ENCODE measurements around the gene PRKCH. TPM values are rescaled to one million over a fixed set of nuclear protein-coding genes. Genes with fewer than 3 reads are reported as not detected.

Gene PRKCH
- total and polyA plus RNA-seq, 2 experiments from 2014 or later, result 2.4 to 3.5 TPM

DNA sequence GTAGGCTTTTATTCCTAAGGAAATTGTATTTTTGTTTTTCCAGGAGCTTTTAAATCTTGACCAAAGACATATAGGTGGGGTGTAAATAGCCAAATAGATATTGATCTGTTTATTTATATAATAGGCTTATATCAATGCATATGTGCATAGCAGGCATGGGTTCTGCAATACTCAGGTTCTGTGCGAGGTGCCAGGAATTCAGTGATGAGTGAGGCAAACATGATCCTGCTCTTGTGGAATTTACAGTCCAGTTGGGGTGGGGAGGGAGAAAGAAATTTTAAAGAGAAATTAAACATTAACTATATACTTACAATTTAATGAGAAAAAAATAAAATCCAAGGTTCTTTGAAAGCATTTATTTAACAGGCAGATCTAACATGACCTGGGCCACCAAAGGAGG lies 213.7 kb downstream of the PRKCH start:
- H3K27me3 ChIP-seq (replicated peaks; ENCODE audit: insufficient read depth), result no peaks in the 10 kb centered on the region
- peaks cover 67% of the 10 kb centered on the region for H3F3A ChIP-seq (ENCODE audit: insufficient read depth)
- H3K9me2 ChIP-seq (ENCODE audit: insufficient read depth), result no peaks in the 10 kb centered on the region
- H3K4me1 ChIP-seq (ENCODE audit: insufficient read depth), result peaks cover 78% of the 10 kb centered on the region
- H3K9me3 ChIP-seq (ENCODE audit: low read depth), result no peaks in the 10 kb centered on the region
- peak overlapping the region; percentile 31 for H3K4me2 ChIP-seq (ENCODE audit: unreplicated experiment)
- H3K9ac ChIP-seq, result no peak overlapping the region
- H2AFZ ChIP-seq, result no peak overlapping the region
- no peaks in the 10 kb centered on the region for H4K20me1 ChIP-seq (ENCODE audit: insufficient read depth)
- H3K27ac ChIP-seq, result peak overlapping the region; percentile 20; the same call in 1 of the 2 replicates
- TF ChIP-seq EZH2 (IDR thresholded peaks at IDR 0.05; ENCODE audit: insufficient read depth, poor library complexity, severe bottlenecking) (no peak), EZH2phosphoT487 (IDR thresholded peaks at IDR 0.05; ENCODE audit: insufficient read depth, low read depth) (0 out of 2 replicates have a peak, but pooled peaks have one; percentile 34)
- peak; percentile 83 for DNase-seq
- H3K79me2 ChIP-seq (ENCODE audit: insufficient read depth), result peaks cover 15% of the 10 kb centered on the region; the same call in 1 of the 2 replicates
- H3K36me3 ChIP-seq (ENCODE audit: low read depth), result no peaks in the 10 kb centered on the region
- in situ Hi-C loops (cut with MboI), result no loop called here
- H3K4me3 ChIP-seq, result no peak overlapping the region
- WGBS, 2 experiments (ENCODE audit: low coverage in 1 of 2, low lambda C conversion rate in 2 of 2, missing lambda C conversion rate in 2 of 2), result 9 to 12% methylated on average over 1 of the region's 1 CpG

GRCh38 chr14:61535458-61535857 lies 214.1 kb downstream of the PRKCH start:
- Histone ChIP-seq H3K9ac (no peak overlapping the region), H3K4me1 (ENCODE audit: insufficient read depth) (peaks cover 78% of the 10 kb centered on the region), H3K27me3 (replicated peaks; ENCODE audit: insufficient read depth) (no peaks in the 10 kb centered on the region), H3K9me3 (ENCODE audit: low read depth) (no peaks in the 10 kb centered on the region), H2AFZ (no peak overlapping the region), H3K4me2 (ENCODE audit: unreplicated experiment) (peak overlapping the region; percentile 31), H3K27ac (peak overlapping the region; percentile 20; the same call in 1 of the 2 replicates), H3K4me3 (no peak overlapping the region), H3K9me2 (ENCODE audit: insufficient read depth) (no peaks in the 10 kb centered on the region), H3K36me3 (ENCODE audit: low read depth) (no peaks in the 10 kb centered on the region), H4K20me1 (ENCODE audit: insufficient read depth) (no peaks in the 10 kb centered on the region), H3F3A (ENCODE audit: insufficient read depth) (peaks cover 67% of the 10 kb centered on the region), H3K79me2 (ENCODE audit: insufficient read depth) (peaks cover 15% of the 10 kb centered on the region; the same call in 1 of the 2 replicates)
- in situ Hi-C loops (cut with MboI), result no loop called here
- 97 to 100% methylated on average over 4 of the region's 4 CpGs for WGBS, 2 experiments (ENCODE audit: low coverage in 1 of 2, low lambda C conversion rate in 2 of 2, missing lambda C conversion rate in 2 of 2)
- no peak for DNase-seq
- TF ChIP-seq EZH2phosphoT487 (IDR thresholded peaks at IDR 0.05; ENCODE audit: insufficient read depth, low read depth) (no peak), EZH2 (IDR thresholded peaks at IDR 0.05; ENCODE audit: insufficient read depth, poor library complexity, severe bottlenecking) (no peak)

- no peaks in the 10 kb centered on the region for H3K9me2 ChIP-seq (ENCODE audit: insufficient read depth)
- no peaks in the 10 kb centered on the region for H3K9me3 ChIP-seq (ENCODE audit: low read depth)
- no peaks in the 10 kb centered on the region for H4K20me1 ChIP-seq (ENCODE audit: insufficient read depth)
- WGBS, 2 experiments (ENCODE audit: low coverage in 1 of 2, low lambda C conversion rate in 2 of 2, missing lambda C conversion rate in 2 of 2), result 70 to 71% methylated on average over 12 of the region's 12 CpGs
- H3K27me3 ChIP-seq (replicated peaks; ENCODE audit: insufficient read depth), result no peaks in the 10 kb centered on the region
- H3K4me3 ChIP-seq, result peak overlapping the region; percentile 22
- peak; percentile 43 for DNase-seq
- TF ChIP-seq EZH2phosphoT487 (IDR thresholded peaks at IDR 0.05; ENCODE audit: insufficient read depth, low read depth) (no peak), EZH2 (IDR thresholded peaks at IDR 0.05; ENCODE audit: insufficient read depth, poor library complexity, severe bottlenecking) (no peak)
- peak overlapping the region; percentile 47 for H3K4me2 ChIP-seq (ENCODE audit: unreplicated experiment)
- in situ Hi-C loops (cut with MboI), result no loop called here
- H3F3A ChIP-seq (ENCODE audit: insufficient read depth), result peaks cover 53% of the 10 kb centered on the region
- H3K4me1 ChIP-seq (ENCODE audit: insufficient read depth), result peaks cover 66% of the 10 kb centered on the region
- H3K9ac ChIP-seq, result peak overlapping the region; percentile 57
- no peaks in the 10 kb centered on the region for H3K36me3 ChIP-seq (ENCODE audit: low read depth)
- no peak overlapping the region for H2AFZ ChIP-seq
- peaks cover 15% of the 10 kb centered on the region; the same call in 1 of the 2 replicates for H3K79me2 ChIP-seq (ENCODE audit: insufficient read depth)
- peak overlapping the region; percentile 79 for H3K27ac ChIP-seq
Observed at GRCh38 chr14:61536661-61537562, 215.5 kb downstream of the PRKCH start.

DNA sequence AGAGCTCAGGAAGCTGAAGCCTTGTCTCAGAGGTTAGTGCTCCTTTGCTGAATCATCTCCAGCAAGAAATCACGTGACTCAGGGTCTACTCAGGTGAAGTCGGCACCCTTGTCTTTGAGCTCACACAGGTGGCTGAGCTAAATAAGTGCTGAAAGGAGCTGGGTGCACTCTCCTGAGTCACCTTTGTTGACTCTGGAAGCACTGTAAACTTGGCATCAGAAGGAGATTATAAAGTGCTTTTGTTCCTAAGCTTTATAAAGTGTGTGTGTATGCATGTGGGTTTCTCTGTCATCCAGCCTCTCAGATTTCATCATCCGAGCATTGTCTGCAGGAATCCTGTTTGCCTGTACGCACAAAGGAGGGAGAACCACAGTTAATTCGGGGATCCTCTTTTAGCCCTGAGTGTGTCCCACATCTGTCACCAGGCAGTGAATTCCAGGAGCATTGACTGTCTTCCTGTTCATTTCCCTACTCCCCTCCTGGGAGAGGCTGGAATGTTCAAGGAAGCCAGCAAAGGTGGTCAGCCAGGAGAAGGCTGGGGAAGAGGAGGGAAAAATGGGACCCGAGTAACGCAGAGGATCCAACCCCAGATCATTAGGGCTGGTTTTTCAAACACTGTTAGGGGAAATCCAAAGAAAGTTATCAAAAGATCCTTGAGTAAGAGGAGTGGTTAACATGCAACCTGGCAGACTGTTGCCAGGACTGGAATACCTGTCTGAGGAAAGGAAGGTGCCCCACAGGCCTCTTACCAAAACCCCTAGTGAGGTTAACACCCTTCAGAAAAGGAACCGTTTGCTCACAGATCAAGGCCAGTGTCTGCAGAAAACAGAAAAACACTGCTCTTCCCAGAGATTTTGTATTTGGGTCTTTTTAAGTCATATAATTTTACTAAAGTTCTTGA lies 216.4 kb downstream of the PRKCH start:
- WGBS, 2 experiments (ENCODE audit: low coverage in 1 of 2, low lambda C conversion rate in 2 of 2, missing lambda C conversion rate in 2 of 2), result 31% methylated on average over 8 of the region's 8 CpGs
- H3K27ac ChIP-seq, result peak overlapping the region; percentile 79
- DNase-seq, result peak; percentile 88

More for the DNA sequence above, 216.4 kb downstream of the PRKCH start:
- H3K4me3 ChIP-seq, result peak overlapping the region; percentile 22
- H4K20me1 ChIP-seq (ENCODE audit: insufficient read depth), result no peaks in the 10 kb centered on the region
- H2AFZ ChIP-seq, result no peak overlapping the region
- H3K36me3 ChIP-seq (ENCODE audit: low read depth), result no peaks in the 10 kb centered on the region
- no peaks in the 10 kb centered on the region for H3K9me3 ChIP-seq (ENCODE audit: low read depth)
- H3K9me2 ChIP-seq (ENCODE audit: insufficient read depth), result no peaks in the 10 kb centered on the region
- H3K4me2 ChIP-seq (ENCODE audit: unreplicated experiment), result peak overlapping the region; percentile 47
- peak overlapping the region; percentile 57 for H3K9ac ChIP-seq
- peaks cover 15% of the 10 kb centered on the region; the same call in 1 of the 2 replicates for H3K79me2 ChIP-seq (ENCODE audit: insufficient read depth)
- peaks cover 50% of the 10 kb centered on the region for H3F3A ChIP-seq (ENCODE audit: insufficient read depth)
- H3K27me3 ChIP-seq (replicated peaks; ENCODE audit: insufficient read depth), result no peaks in the 10 kb centered on the region
- peaks cover 61% of the 10 kb centered on the region for H3K4me1 ChIP-seq (ENCODE audit: insufficient read depth)
- TF ChIP-seq EZH2 (IDR thresholded peaks at IDR 0.05; ENCODE audit: insufficient read depth, poor library complexity, severe bottlenecking) (no peak), EZH2phosphoT487 (IDR thresholded peaks at IDR 0.05; ENCODE audit: insufficient read depth, low read depth) (no peak)
- in situ Hi-C loops (cut with MboI), result no loop called here

Measured in GM23248 (cell line).